MG63 (cell line): ENCODE data around the gene SEMA4B. TPM values are rescaled to one million over a fixed set of nuclear protein-coding genes. Genes with fewer than 3 reads are reported as not detected.
"Not testable (repeated sequence)": the region's sequence is repeated elsewhere in the genome, so short reads cannot be mapped to it uniquely, and the experiment has no call there.

ENCODE experiments used
- DNase-seq: peaks from one replicate; pipeline ENCODE4 v3.0.0-alpha.2; 2020
- H3K27me3 ChIP-seq: fragments of 250-450 bp; sonication (Bioruptor Pico); 2 replicates; pipeline ENCODE4 v1.5.1; 2020; ENCODE audit warnings: mild to moderate bottlenecking, moderate library complexity
- H3K36me3 ChIP-seq: fragments of 250-450 bp; sonication (Bioruptor Pico); 2 replicates; pipeline ENCODE4 v1.5.1; 2020; ENCODE audit warnings: mild to moderate bottlenecking, moderate library complexity
- H3K4me3 ChIP-seq: fragments of 250-450 bp; sonication (Bioruptor Pico); 2 replicates; pipeline ENCODE4 v1.5.1; 2020; ENCODE audit warnings: mild to moderate bottlenecking, moderate library complexity
- H3K9me3 ChIP-seq: fragments of 250-450 bp; sonication (Bioruptor Pico); 2 replicates; pipeline ENCODE4 v1.5.1; 2020; ENCODE audit warnings: mild to moderate bottlenecking, moderate library complexity
- total RNA-seq: library from RNA; depleted of rRNA; stranded (reverse); fragments of >200 nt; shearing (Covaris generic); gene quantifications from 2 replicates; pipeline ENCODE4 v1.2.3, GENCODE V29; 2014; ENCODE audit warnings: low replicate concordance; rRNA removed

SEMA4B gene
- total RNA-seq, 1 experiment from 2014 or later = 19.0 TPM

GRCh38 chr15:90260731-90261130 is 59.6 kb downstream of the SEMA4B start:
- DNase-seq, H3K36me3 ChIP-seq, H3K27me3 ChIP-seq: not testable (repeated sequence)

GRCh38 chr15:90261811-90262210 is 60.7 kb downstream of the SEMA4B start:
- Histone ChIP-seq H3K36me3 (peaks cover 2% of the 10 kb centered on the region; the same call in 1 of the 2 replicates), H3K4me3 (no peak overlapping the region), H3K27me3 (no peaks in the 10 kb centered on the region), H3K9me3 (no peaks in the 10 kb centered on the region)
- DNase-seq = peak; percentile 75

More at GRCh38 chr15:90260731-90261130, 59.6 kb downstream of the SEMA4B start:
- H3K4me3 ChIP-seq, H3K9me3 ChIP-seq: not testable (repeated sequence)

- peak; percentile 91 for DNase-seq
- H3K36me3 ChIP-seq = peaks cover 2% of the 10 kb centered on the region
- H3K4me3 ChIP-seq = no peak overlapping the region
- H3K9me3 ChIP-seq = no peaks in the 10 kb centered on the region
- H3K27me3 ChIP-seq = no peaks in the 10 kb centered on the region
Observed at GRCh38 chr15:90262426-90262825, 61.3 kb downstream of the SEMA4B start.

- no peaks in the 10 kb centered on the region for H3K9me3 ChIP-seq
- no peaks in the 10 kb centered on the region for H3K27me3 ChIP-seq
- peak; percentile 34 for DNase-seq
- H3K36me3 ChIP-seq = peaks cover 15% of the 10 kb centered on the region
- peak overlapping the region; percentile 92 for H3K4me3 ChIP-seq
Observed at GRCh38 chr15:90264671-90265070, 63.5 kb downstream of the SEMA4B start.

- H3K4me3 ChIP-seq = peak within 1 kb of the TSS; percentile 92
- DNase-seq = peak; percentile 94
- peaks cover 23% of the 10 kb centered on the region for H3K36me3 ChIP-seq
- no peaks in the 10 kb centered on the region for H3K27me3 ChIP-seq
- no peaks in the 10 kb centered on the region for H3K9me3 ChIP-seq
Observed at GRCh38 chr15:90265271-90266060, 64.3 kb downstream of the SEMA4B start, which contains the start of gene NGRN. NGRN (plus strand) TSS chr15:90265672; CDS start chr15:90265713, 41 bp downstream.

GRCh38 chr15:90266061-90266431 is 64.9 kb downstream of the SEMA4B start:
- peak overlapping the region; percentile 92 for H3K4me3 ChIP-seq
- DNase-seq = peak; percentile 36
- H3K27me3 ChIP-seq = no peaks in the 10 kb centered on the region
- H3K9me3 ChIP-seq = no peaks in the 10 kb centered on the region
- H3K36me3 ChIP-seq = peaks cover 29% of the 10 kb centered on the region

- H3K9me3 ChIP-seq = no peaks in the 10 kb centered on the region
- peak; percentile 30 for DNase-seq
- peak overlapping the region; percentile 92 for H3K4me3 ChIP-seq
- H3K36me3 ChIP-seq = peaks cover 33% of the 10 kb centered on the region
- H3K27me3 ChIP-seq = no peaks in the 10 kb centered on the region
Observed at GRCh38 chr15:90266485-90266884, 65.4 kb downstream of the SEMA4B start.

- Histone ChIP-seq H3K36me3 (peaks cover 51% of the 10 kb centered on the region), H3K27me3 (no peaks in the 10 kb centered on the region), H3K4me3 (no peak overlapping the region), H3K9me3 (no peaks in the 10 kb centered on the region)
- no peak for DNase-seq
Observed at GRCh38 chr15:90268415-90268814, 67.3 kb downstream of the SEMA4B start.

GRCh38 chr15:90270502-90271150 is 69.5 kb downstream of the SEMA4B start:
- no peak overlapping the region for H3K4me3 ChIP-seq
- DNase-seq = no peak
- H3K36me3 ChIP-seq = peaks cover 55% of the 10 kb centered on the region
- H3K27me3 ChIP-seq = no peaks in the 10 kb centered on the region
- no peaks in the 10 kb centered on the region for H3K9me3 ChIP-seq

- no peak for DNase-seq
- peaks cover 52% of the 10 kb centered on the region for H3K36me3 ChIP-seq
- no peaks in the 10 kb centered on the region for H3K27me3 ChIP-seq
- no peak overlapping the region for H3K4me3 ChIP-seq
- H3K9me3 ChIP-seq = no peaks in the 10 kb centered on the region
Observed at GRCh38 chr15:90271459-90272166, 70.5 kb downstream of the SEMA4B start.

GRCh38 chr15:90278467-90278866 is 77.3 kb downstream of the SEMA4B start:
- H3K36me3 ChIP-seq, H3K27me3 ChIP-seq, DNase-seq: not testable (repeated sequence)

More at GRCh38 chr15:90278467-90278866, 77.3 kb downstream of the SEMA4B start:
- not testable (repeated sequence) for H3K4me3 ChIP-seq, H3K9me3 ChIP-seq

Other genes starting within 250 kb of the SEMA4B start
- gene ZNF710, start 200.0 kb upstream of the SEMA4B start, total RNA-seq = 7.0 and 9.1 TPM in 2 replicates
- gene IDH2, start 98.9 kb upstream of the SEMA4B start, total RNA-seq = 45.7 and 57.2 TPM in 2 replicates
- 48.7 and 158 TPM in 2 replicates for gene CIB1, start 32.6 kb downstream of the SEMA4B start, total RNA-seq
- 0.86 and 6.4 TPM in 2 replicates for gene GDPGP1, start 32.9 kb downstream of the SEMA4B start, total RNA-seq
- 0.07 TPM in 1 of 2 replicates, not detected in the other for gene TTLL13, start 48.2 kb downstream of the SEMA4B start, total RNA-seq
- 83.1 and 134 TPM in 2 replicates for gene NGRN, start 64.3 kb downstream of the SEMA4B start, total RNA-seq
- 0.07 TPM in 1 of 2 replicates, not detected in the other for gene ZNF774, start 151.0 kb downstream of the SEMA4B start, total RNA-seq
- 52.8 and 81.8 TPM in 2 replicates for gene IQGAP1, start 186.9 kb downstream of the SEMA4B start, total RNA-seq